GM04504 (cell line): ENCODE data around the gene TRAPPC12.
"Not testable (repeated sequence)": the region's sequence is repeated elsewhere in the genome, so short reads cannot be mapped to it uniquely, and the experiment has no call there.

ENCODE experiments used
- DNase-seq: peaks from one replicate; pipeline ENCODE4 v3.0.0-alpha.2; 2012; ENCODE audit warnings: low read depth

TRAPPC12 gene

GRCh38 chr2:3369340-3370181 lies 9.9 kb upstream of the TRAPPC12 start:
- DNase-seq = not testable (repeated sequence)

GRCh38 chr2:3376821-3377220 lies 2.7 kb upstream of the TRAPPC12 start:
- DNase-seq = no peak

GRCh38 chr2:3377279-3377611 lies 2.2 kb upstream of the TRAPPC12 start:
- no peak for DNase-seq

GRCh38 chr2:3377612-3378432 lies 1.7 kb upstream of the TRAPPC12 start, which contains the start of gene EIPR1:
Gene EIPR1, minus strand, starts transcription at chr2:3377818. Its CDS starts 129 bp downstream, at chr2:3377689.
- peak; percentile 97 for DNase-seq

GRCh38 chr2:3379339-3379646 lies 201 bp upstream of the TRAPPC12 start:
- no peak for DNase-seq

GRCh38 chr2:3386448-3386958 lies 7.0 kb downstream of the TRAPPC12 start:
- no peak for DNase-seq

- DNase-seq = no peak
Observed at GRCh38 chr2:3387011-3387410, 7.5 kb downstream of the TRAPPC12 start.

GRCh38 chr2:3387644-3388411 lies 8.3 kb downstream of the TRAPPC12 start:
- no peak for DNase-seq

GRCh38 chr2:3388412-3388738 lies 8.9 kb downstream of the TRAPPC12 start:
- no peak for DNase-seq

GRCh38 chr2:3389193-3389592 lies 9.7 kb downstream of the TRAPPC12 start:
- no peak for DNase-seq

- no peak for DNase-seq
Observed at GRCh38 chr2:3390041-3390440, 10.5 kb downstream of the TRAPPC12 start.

GRCh38 chr2:3392216-3392615 lies 12.7 kb downstream of the TRAPPC12 start:
- no peak for DNase-seq

- no peak for DNase-seq
Observed at GRCh38 chr2:3396920-3397559, 17.5 kb downstream of the TRAPPC12 start.

- no peak for DNase-seq
Observed at GRCh38 chr2:3398857-3399256, 19.4 kb downstream of the TRAPPC12 start.

- no peak for DNase-seq
Observed at GRCh38 chr2:3399381-3399780, 19.9 kb downstream of the TRAPPC12 start.

GRCh38 chr2:3399829-3400228 lies 20.3 kb downstream of the TRAPPC12 start:
- DNase-seq = no peak

GRCh38 chr2:3403587-3404334 lies 24.3 kb downstream of the TRAPPC12 start:
- DNase-seq = no peak

GRCh38 chr2:3404349-3404894 lies 24.9 kb downstream of the TRAPPC12 start:
- no peak for DNase-seq

- DNase-seq = no peak
Observed at GRCh38 chr2:3405307-3405706, 25.8 kb downstream of the TRAPPC12 start.

- DNase-seq = no peak
Observed at GRCh38 chr2:3405876-3406275, 26.4 kb downstream of the TRAPPC12 start.

GRCh38 chr2:3406501-3406900 lies 27.0 kb downstream of the TRAPPC12 start:
- DNase-seq = no peak
